Hepatocyte (in vitro differentiated cells): ENCODE data around the gene TRIM59. TPM values are rescaled to one million over a fixed set of nuclear protein-coding genes. Genes with fewer than 3 reads are reported as not detected.

Experiments
- DNase-seq: peaks from one replicate; pipeline ENCODE4 v3.0.0-alpha.2; 2016; ENCODE audit warnings: low spot score
- H2AFZ ChIP-seq: fragments of 200-600 bp; sonication (generic); 2 replicates; pipeline ENCODE4 v1.6.0; 2016; ENCODE audit warnings: antibody characterized with exemption, mild to moderate bottlenecking
- H3K27ac ChIP-seq: fragments of 200-600 bp; sonication (generic); 2 replicates; pipeline ENCODE4 v1.5.1; 2016; ENCODE audit warnings: mild to moderate bottlenecking
- H3K27me3 ChIP-seq: fragments of 200-600 bp; sonication (generic); 2 replicates; pipeline ENCODE4 v1.6.1; 2016
- H3K36me3 ChIP-seq: fragments of 200-600 bp; sonication (generic); replicated peaks from 2 replicates; pipeline ENCODE4 v1.5.1; 2016; ENCODE audit warnings: low read depth; ENCODE audit not compliant: insufficient read depth
- H3K4me1 ChIP-seq: fragments of 200-600 bp; sonication (generic); 2 replicates; pipeline ENCODE4 v1.5.1; 2016; ENCODE audit warnings: mild to moderate bottlenecking, moderate library complexity; ENCODE audit not compliant: insufficient read depth
- H3K4me2 ChIP-seq: fragments of 200-600 bp; sonication (generic); 2 replicates; pipeline ENCODE4 v1.6.0; 2016
- H3K4me3 ChIP-seq: fragments of 200-600 bp; sonication (generic); 2 replicates; pipeline ENCODE4 v1.5.1; 2016; ENCODE audit warnings: mild to moderate bottlenecking
- H3K79me2 ChIP-seq: fragments of 200-600 bp; sonication (generic); 2 replicates; pipeline ENCODE4 v1.6.0; 2017; ENCODE audit warnings: mild to moderate bottlenecking
- H3K9me2 ChIP-seq: fragments of 200-600 bp; sonication (generic); replicated peaks from 2 replicates; pipeline ENCODE4 v1.6.0; 2017; ENCODE audit warnings: mild to moderate bottlenecking; ENCODE audit not compliant: insufficient read depth
- H3K9me3 ChIP-seq: fragments of 200-600 bp; sonication (generic); 2 replicates; pipeline ENCODE4 v1.5.1; 2016; ENCODE audit warnings: low read depth, mild to moderate bottlenecking
- H4K20me1 ChIP-seq: fragments of 200-600 bp; sonication (generic); 2 replicates; pipeline ENCODE4 v1.6.0; 2016; ENCODE audit warnings: mild to moderate bottlenecking; ENCODE audit not compliant: insufficient read depth, poor library complexity, severe bottlenecking
- CTCF ChIP-seq: fragments of 200-600 bp; sonication (generic); IDR thresholded peaks from 2 replicates; pipeline ENCODE4 v1.5.1; 2016; ENCODE audit warnings: antibody characterized with exemption, mild to moderate bottlenecking; ENCODE audit not compliant: poor library complexity
- EZH2 ChIP-seq: fragments of 200-600 bp; sonication (generic); IDR thresholded peaks from 2 replicates; pipeline ENCODE4 v1.6.1; 2016; ENCODE audit warnings: antibody characterized with exemption, mild to moderate bottlenecking, borderline replicate concordance
- EZH2phosphoT487 ChIP-seq: fragments of 200-600 bp; sonication (generic); IDR thresholded peaks from one replicate; pipeline ENCODE4 v1.6.1; 2018; ENCODE audit warnings: antibody characterized with exemption, mild to moderate bottlenecking, low read depth, moderate library complexity; ENCODE audit not compliant: unreplicated experiment, severe bottlenecking
- WGBS: methylation state at CpG from one replicate; pipeline ENCODE4 v1.1.6; 2016; ENCODE audit warnings: low lambda C conversion rate; ENCODE audit errors: missing lambda C conversion rate; 5-methylcytosine and 5-hydroxymethylcytosine counted together
- polyA plus RNA-seq: library from polyadenylated mRNA; unstranded; fragments of >200 nt; fragmentation: Nextera tagmentation; extraction: Ambion mirVana; gene quantifications from 2 replicates; pipeline ENCODE4 v1.2.1, GENCODE V29; 2016
- total RNA-seq: library from RNA; depleted of rRNA; stranded (reverse); fragments of >200 nt; gene quantifications from 2 replicates; pipeline ENCODE4 v1.2.3, GENCODE V29; 2014

The TRIM59 gene
- total and polyA plus RNA-seq, 2 experiments from 2014 or later, result 6.4 to 14.0 TPM

- H3K9me2 ChIP-seq, result no peaks in the 10 kb centered on the region
- under 1% methylated on average over 63 of the region's 63 CpGs for WGBS
- peaks cover 74% of the 10 kb centered on the region for H3K79me2 ChIP-seq
- no peaks in the 10 kb centered on the region for H3K36me3 ChIP-seq
- peak; percentile 98 for DNase-seq
- peak within 1 kb of the TSS; percentile 85 for H3K4me2 ChIP-seq
- H4K20me1 ChIP-seq, result no peaks in the 10 kb centered on the region
- H3K27ac ChIP-seq, result peak within 1 kb of the TSS; percentile 75
- peaks cover 6% of the 10 kb centered on the region for H3K4me1 ChIP-seq
- H3K4me3 ChIP-seq, result peak within 1 kb of the TSS; percentile 72
- H3K9me3 ChIP-seq, result no peaks in the 10 kb centered on the region
- no peak for TF ChIP-seq CTCF
- no peak for TF ChIP-seq EZH2
- TF ChIP-seq EZH2phosphoT487, result no peak
- no peaks in the 10 kb centered on the region for H3K27me3 ChIP-seq
- H2AFZ ChIP-seq, result peak within 1 kb of the TSS; percentile 50
Measured at GRCh38 chr3:160399125-160400029, 50.2 kb downstream of the TRIM59 start, which contains the start of the genes IFT80 and SMC4. TSS of gene IFT80 (minus strand) at chr3:160399225. CDS start at chr3:160384600, 14,625 bp downstream. TSS of gene SMC4 (plus strand) at chr3:160399650. CDS start at chr3:160400827, 1,177 bp downstream.

- peak overlapping the region; percentile 77 for H3K4me2 ChIP-seq
- H3K79me2 ChIP-seq, result peaks cover 68% of the 10 kb centered on the region
- H3K4me3 ChIP-seq, result peak overlapping the region; percentile 45
- under 1% methylated on average over 9 of the region's 9 CpGs for WGBS
- no peaks in the 10 kb centered on the region for H4K20me1 ChIP-seq
- peak overlapping the region; percentile 75 for H3K27ac ChIP-seq
- DNase-seq, result no peak
- no peaks in the 10 kb centered on the region for H3K27me3 ChIP-seq
- H3K9me2 ChIP-seq, result no peaks in the 10 kb centered on the region
- no peaks in the 10 kb centered on the region for H3K9me3 ChIP-seq
- TF ChIP-seq EZH2phosphoT487 (no peak), CTCF (no peak), EZH2 (no peak)
- peaks cover 6% of the 10 kb centered on the region for H3K4me1 ChIP-seq
- H2AFZ ChIP-seq, result peak overlapping the region; percentile 50
- no peaks in the 10 kb centered on the region for H3K36me3 ChIP-seq
Measured at GRCh38 chr3:160398820-160399124, 50.8 kb downstream of the TRIM59 start.

- Histone ChIP-seq H3K4me2 (no peak overlapping the region), H2AFZ (no peak overlapping the region)
- no peak for DNase-seq
Measured at GRCh38 chr3:160395297-160395696, 54.3 kb downstream of the TRIM59 start.

More at GRCh38 chr3:160395297-160395696, 54.3 kb downstream of the TRIM59 start:
- peaks cover 49% of the 10 kb centered on the region for H3K79me2 ChIP-seq
- H3K27me3 ChIP-seq, result no peaks in the 10 kb centered on the region
- H3K9me3 ChIP-seq, result no peaks in the 10 kb centered on the region
- H3K4me3 ChIP-seq, result no peak overlapping the region
- no peaks in the 10 kb centered on the region for H3K9me2 ChIP-seq
- TF ChIP-seq EZH2phosphoT487 (no peak), EZH2 (no peak), CTCF (no peak)
- H3K27ac ChIP-seq, result no peak overlapping the region
- no peaks in the 10 kb centered on the region for H4K20me1 ChIP-seq
- H3K36me3 ChIP-seq, result no peaks in the 10 kb centered on the region
- no peaks in the 10 kb centered on the region for H3K4me1 ChIP-seq
